Panc1 (cell line): ENCODE results near the gene GORASP2. TPM values are rescaled to one million over a fixed set of nuclear protein-coding genes. Genes with fewer than 3 reads are reported as not detected.

Experiments
- ATAC-seq: fragments of 200-7000 bp; cut with Tn5 transposase; 2 replicates; pipeline ENCODE4 v1.9.1; 2020; ENCODE audit warnings: mild to moderate bottlenecking, moderate library complexity
- BruUV-seq: library from RNA; stranded (reverse); fragments of 400-500 nt; replicated peaks from 2 replicates; lab custom pipeline; 2021; lab: Mats Ljungman, UMichigan
- CTCF ChIA-PET: fragments of 300-600 bp; sonication (Branson Sonifier 250); formaldehyde crosslinking; loops from one replicate; lab custom pipeline; 2022; ENCODE audit warnings: antibody characterized with exemption; lab: Charles Lee
- POLR2A ChIA-PET: fragments of 300-600 bp; sonication (Branson Sonifier 250); formaldehyde crosslinking; loops from one replicate; lab custom pipeline; 2022; ENCODE audit warnings: antibody characterized with exemption; lab: Charles Lee
- DNase-seq: peaks from one replicate; pipeline ENCODE4 v3.0.0-alpha.2; 2010; ENCODE audit warnings: low read depth, low spot score
- H3K27ac ChIP-seq: 2 replicates; pipeline ENCODE4 v1.5.1; 2011; ENCODE audit warnings: mild to moderate bottlenecking, low read length, inconsistent platforms
- H3K27me3 ChIP-seq: fragments of 200-500 bp; sonication (Bioruptor generic); 2 replicates; pipeline ENCODE4 v1.6.0; 2014; ENCODE audit warnings: low read length, inconsistent platforms; ENCODE audit not compliant: control insufficient read depth, insufficient read depth
- H3K36me3 ChIP-seq: fragments of 200-500 bp; sonication (Bioruptor generic); 2 replicates; pipeline ENCODE4 v1.5.1; 2014; ENCODE audit warnings: inconsistent platforms, mild to moderate bottlenecking, low read length, moderate library complexity; ENCODE audit not compliant: control insufficient read depth, insufficient read depth
- H3K4me1 ChIP-seq: 2 replicates; pipeline ENCODE4 v1.5.1; 2011; ENCODE audit warnings: inconsistent platforms, mild to moderate bottlenecking, low read length, moderate library complexity; ENCODE audit not compliant: control insufficient read depth, insufficient read depth
- H3K4me3 ChIP-seq, 2 experiments: 2 replicates each; pipeline ENCODE4 v1.5.1; 2011 to 2012; ENCODE audit warnings: low read depth in 2 of 2, low read length in 2 of 2, mild to moderate bottlenecking in 2 of 2, inconsistent platforms in 1 of 2, moderate library complexity in 1 of 2
- H3K9me3 ChIP-seq: fragments of 200-500 bp; sonication (Bioruptor generic); 2 replicates; pipeline ENCODE4 v1.5.1; 2014; ENCODE audit warnings: low read depth, mild to moderate bottlenecking, inconsistent platforms, low read length, moderate library complexity; ENCODE audit not compliant: control insufficient read depth, insufficient read depth
- POLR2AphosphoS5 ChIP-seq: IDR thresholded peaks from 2 replicates; pipeline ENCODE4 v1.6.1; 2012; ENCODE audit warnings: mild to moderate bottlenecking, low read depth, low read length, moderate library complexity
- SIN3A ChIP-seq: IDR thresholded peaks from 2 replicates; pipeline ENCODE4 v1.6.1; 2012; ENCODE audit warnings: low read depth, mild to moderate bottlenecking, low read length, moderate library complexity, borderline replicate concordance; ENCODE audit not compliant: insufficient read depth
- TCF7L2 ChIP-seq: IDR thresholded peaks from 2 replicates; pipeline ENCODE4 v1.6.1; 2011; ENCODE audit warnings: mild to moderate bottlenecking, low read depth, low read length, inconsistent platforms
- in situ Hi-C: cut with HindIII; loops from 2 replicates; pipeline ENCODE4 v1.10.0; 2016; ENCODE audit warnings: low sequenced_read_pairs, low pct_unique_long_range_greater_than_20kb
- intact Hi-C: fragments of 100-400 bp; cut with micrococcal nuclease; formaldehyde crosslinking; loops from one replicate; pipeline ENCODE4 v1.10.0; 2022; ENCODE audit not compliant: unreplicated experiment
- total RNA-seq: library from RNA; stranded (reverse); gene quantifications from one replicate; pipeline ENCODE4 v1.2.1, GENCODE V29; 2021; ENCODE audit not compliant: unreplicated experiment
- TF ChIP-seq, protein P1 (sequence below), 2 experiments: IDR thresholded peaks; 2 replicates each; pipeline ENCODE4 v1.6.1; 2011 to 2012; ENCODE audit warnings: low read depth in 2 of 2, control low read depth in 1 of 2, low read length in 1 of 2, mild to moderate bottlenecking in 1 of 2, moderate library complexity in 1 of 2; ENCODE audit not compliant: insufficient read depth in 1 of 2
- TF ChIP-seq, protein P2 (sequence below): fragments of 450-650 bp; IDR thresholded peaks from 2 replicates; pipeline ENCODE4 v1.5.1; 2017; ENCODE audit warnings: mild to moderate bottlenecking

The GORASP2 gene
- total RNA-seq, 1 experiment from 2014 or later: 62.5 TPM

GRCh38 chr2:170932948-170933347 lies 3.9 kb downstream of the GORASP2 start:
- intact Hi-C loops (no loop called here), in situ Hi-C loops (no loop called here)
- CTCF ChIA-PET: no interaction called here
- Histone ChIP-seq H3K36me3 (peaks cover 11% of the 10 kb centered on the region), H3K4me3 (no peak overlapping the region), H3K27me3 (no peaks in the 10 kb centered on the region), H3K9me3 (no peaks in the 10 kb centered on the region), H3K4me1 (peaks cover 11% of the 10 kb centered on the region), H3K27ac (no peak overlapping the region)
- no peak for ATAC-seq
- POLR2A ChIA-PET: no interaction called here
- TF ChIP-seq, protein P1, sequence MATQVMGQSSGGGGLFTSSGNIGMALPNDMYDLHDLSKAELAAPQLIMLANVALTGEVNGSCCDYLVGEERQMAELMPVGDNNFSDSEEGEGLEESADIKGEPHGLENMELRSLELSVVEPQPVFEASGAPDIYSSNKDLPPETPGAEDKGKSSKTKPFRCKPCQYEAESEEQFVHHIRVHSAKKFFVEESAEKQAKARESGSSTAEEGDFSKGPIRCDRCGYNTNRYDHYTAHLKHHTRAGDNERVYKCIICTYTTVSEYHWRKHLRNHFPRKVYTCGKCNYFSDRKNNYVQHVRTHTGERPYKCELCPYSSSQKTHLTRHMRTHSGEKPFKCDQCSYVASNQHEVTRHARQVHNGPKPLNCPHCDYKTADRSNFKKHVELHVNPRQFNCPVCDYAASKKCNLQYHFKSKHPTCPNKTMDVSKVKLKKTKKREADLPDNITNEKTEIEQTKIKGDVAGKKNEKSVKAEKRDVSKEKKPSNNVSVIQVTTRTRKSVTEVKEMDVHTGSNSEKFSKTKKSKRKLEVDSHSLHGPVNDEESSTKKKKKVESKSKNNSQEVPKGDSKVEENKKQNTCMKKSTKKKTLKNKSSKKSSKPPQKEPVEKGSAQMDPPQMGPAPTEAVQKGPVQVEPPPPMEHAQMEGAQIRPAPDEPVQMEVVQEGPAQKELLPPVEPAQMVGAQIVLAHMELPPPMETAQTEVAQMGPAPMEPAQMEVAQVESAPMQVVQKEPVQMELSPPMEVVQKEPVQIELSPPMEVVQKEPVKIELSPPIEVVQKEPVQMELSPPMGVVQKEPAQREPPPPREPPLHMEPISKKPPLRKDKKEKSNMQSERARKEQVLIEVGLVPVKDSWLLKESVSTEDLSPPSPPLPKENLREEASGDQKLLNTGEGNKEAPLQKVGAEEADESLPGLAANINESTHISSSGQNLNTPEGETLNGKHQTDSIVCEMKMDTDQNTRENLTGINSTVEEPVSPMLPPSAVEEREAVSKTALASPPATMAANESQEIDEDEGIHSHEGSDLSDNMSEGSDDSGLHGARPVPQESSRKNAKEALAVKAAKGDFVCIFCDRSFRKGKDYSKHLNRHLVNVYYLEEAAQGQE (IDR thresholded peaks at IDR 0.05; ENCODE audit: insufficient read depth in 1 of 2, low read depth in 2 of 2, low read length in 1 of 2): no peak
- TF ChIP-seq SIN3A (no peak), POLR2AphosphoS5 (no peak), TCF7L2 (no peak)
- TF ChIP-seq, protein P2, sequence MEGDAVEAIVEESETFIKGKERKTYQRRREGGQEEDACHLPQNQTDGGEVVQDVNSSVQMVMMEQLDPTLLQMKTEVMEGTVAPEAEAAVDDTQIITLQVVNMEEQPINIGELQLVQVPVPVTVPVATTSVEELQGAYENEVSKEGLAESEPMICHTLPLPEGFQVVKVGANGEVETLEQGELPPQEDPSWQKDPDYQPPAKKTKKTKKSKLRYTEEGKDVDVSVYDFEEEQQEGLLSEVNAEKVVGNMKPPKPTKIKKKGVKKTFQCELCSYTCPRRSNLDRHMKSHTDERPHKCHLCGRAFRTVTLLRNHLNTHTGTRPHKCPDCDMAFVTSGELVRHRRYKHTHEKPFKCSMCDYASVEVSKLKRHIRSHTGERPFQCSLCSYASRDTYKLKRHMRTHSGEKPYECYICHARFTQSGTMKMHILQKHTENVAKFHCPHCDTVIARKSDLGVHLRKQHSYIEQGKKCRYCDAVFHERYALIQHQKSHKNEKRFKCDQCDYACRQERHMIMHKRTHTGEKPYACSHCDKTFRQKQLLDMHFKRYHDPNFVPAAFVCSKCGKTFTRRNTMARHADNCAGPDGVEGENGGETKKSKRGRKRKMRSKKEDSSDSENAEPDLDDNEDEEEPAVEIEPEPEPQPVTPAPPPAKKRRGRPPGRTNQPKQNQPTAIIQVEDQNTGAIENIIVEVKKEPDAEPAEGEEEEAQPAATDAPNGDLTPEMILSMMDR: no peak
- no TSS peak for BruUV-seq
- DNase-seq: no peak

DNA sequence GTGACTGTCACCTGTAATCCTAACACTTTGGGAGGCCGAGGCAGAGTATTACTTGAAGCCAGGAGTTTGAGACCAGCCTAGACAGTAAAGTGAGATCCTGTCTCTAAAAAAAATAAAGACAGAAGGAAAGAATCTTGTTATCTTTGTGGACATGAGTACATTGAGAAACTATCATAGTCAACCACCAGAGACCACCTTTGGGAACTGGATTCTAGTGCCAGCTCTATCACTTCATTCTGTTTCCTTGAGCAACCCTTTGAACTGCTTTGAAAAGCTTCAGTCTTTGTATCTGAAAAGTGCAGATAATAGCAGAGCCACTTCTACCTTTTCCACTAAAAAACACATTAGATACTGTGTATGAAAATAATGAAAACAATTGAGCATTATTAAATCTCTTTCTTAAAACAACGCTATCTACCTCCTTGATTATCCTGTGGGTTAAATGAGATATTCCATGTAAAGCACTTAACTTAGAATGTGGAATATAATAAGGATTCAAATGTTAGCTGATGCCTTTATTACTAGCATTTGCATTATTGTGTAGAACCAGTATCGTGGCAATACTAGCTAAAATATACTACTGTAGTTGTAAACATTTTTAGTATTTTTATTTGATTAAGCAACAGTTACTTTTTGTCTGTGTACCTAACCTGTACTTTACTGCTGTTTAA lies 8.8 kb downstream of the GORASP2 start:
- BruUV-seq: no TSS peak
- Histone ChIP-seq H3K4me1 (no peaks in the 10 kb centered on the region), H3K9me3 (no peaks in the 10 kb centered on the region), H3K4me3 (no peak overlapping the region), H3K27me3 (no peaks in the 10 kb centered on the region), H3K27ac (no peak overlapping the region), H3K36me3 (peaks cover 2% of the 10 kb centered on the region; the same call in 1 of the 2 replicates)
- ATAC-seq (no peak), DNase-seq (no peak)
- ChIA-PET POLR2A (no interaction called here), CTCF (interaction anchor here (1.0 kb wide), 1 partner anchor 9 kb away, joined by 3 read pairs; no protein-coding TSS in a partner anchor)
- TF ChIP-seq POLR2AphosphoS5 (no peak), SIN3A (no peak), TCF7L2 (no peak)
- TF ChIP-seq, protein P1 (IDR thresholded peaks at IDR 0.05; ENCODE audit: insufficient read depth in 1 of 2, low read depth in 2 of 2, low read length in 1 of 2): no peak
- TF ChIP-seq, protein P2: no peak
- intact Hi-C loops (no loop called here), in situ Hi-C loops (no loop called here)
